Measurements from ENCODE around the gene MICOS13.
"Not testable (repeated sequence)": the region's sequence is repeated elsewhere in the genome, so short reads cannot be mapped to it uniquely, and the experiment has no call there.

MICOS13 gene, protein sequence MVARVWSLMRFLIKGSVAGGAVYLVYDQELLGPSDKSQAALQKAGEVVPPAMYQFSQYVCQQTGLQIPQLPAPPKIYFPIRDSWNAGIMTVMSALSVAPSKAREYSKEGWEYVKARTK

DNA sequence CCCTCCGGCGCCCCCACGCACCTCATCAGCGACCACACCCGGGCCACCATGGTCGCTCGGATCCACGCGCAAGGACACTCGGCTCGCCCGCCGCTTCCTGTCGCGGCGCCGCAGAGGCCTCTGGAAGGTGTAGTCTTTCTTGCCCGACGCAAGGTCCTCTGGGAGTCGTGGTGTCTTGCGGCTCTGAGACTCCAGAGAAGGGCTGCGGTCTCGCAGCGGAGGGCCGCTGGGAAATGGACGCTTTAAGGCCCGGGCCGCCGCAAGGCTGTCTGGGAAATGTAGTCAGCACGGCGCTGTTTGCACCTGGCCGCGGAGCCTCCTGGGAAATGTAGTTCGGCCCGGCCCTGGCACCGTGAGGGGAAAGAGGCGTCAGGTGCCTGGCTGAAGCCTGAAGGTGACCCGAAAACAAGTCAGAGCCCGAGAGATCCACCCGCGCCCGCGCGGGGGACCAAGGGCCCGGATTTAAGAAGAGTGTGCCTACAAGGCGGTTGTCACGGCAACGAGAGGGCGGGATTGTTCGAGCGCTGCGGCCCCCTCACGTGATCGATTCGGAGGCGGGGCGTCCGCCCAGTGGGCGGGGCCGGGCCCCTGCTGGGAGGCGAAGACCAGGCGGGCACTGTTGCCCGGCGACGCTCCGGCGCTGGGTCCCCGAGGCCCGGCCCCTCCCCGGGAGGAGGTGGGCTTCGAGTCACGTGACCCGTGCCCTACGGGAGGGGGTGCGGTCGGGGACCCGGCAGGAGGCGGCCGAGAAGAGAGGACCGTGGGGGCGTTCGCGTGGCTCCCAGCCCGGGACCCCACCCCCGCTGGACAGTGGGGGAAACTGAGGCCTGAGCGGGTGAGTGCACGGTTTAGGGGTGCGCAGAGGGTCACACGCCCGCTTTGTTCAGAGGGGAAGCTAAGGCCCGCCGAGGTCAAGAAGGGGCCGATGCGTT, at the start of gene MICOS13, which contains the start of gene HSD11B1L:
Gene MICOS13 (minus strand): TSS at position 80 of the 932 bp plus-strand sequence. CDS start 30 bp downstream, at position 50.
Gene HSD11B1L (plus strand): TSS at position 591 of the 932 bp plus-strand sequence. CDS start 3,806 bp downstream, outside the sequence.
- peak; percentile 98 for DNase-seq

DNA sequence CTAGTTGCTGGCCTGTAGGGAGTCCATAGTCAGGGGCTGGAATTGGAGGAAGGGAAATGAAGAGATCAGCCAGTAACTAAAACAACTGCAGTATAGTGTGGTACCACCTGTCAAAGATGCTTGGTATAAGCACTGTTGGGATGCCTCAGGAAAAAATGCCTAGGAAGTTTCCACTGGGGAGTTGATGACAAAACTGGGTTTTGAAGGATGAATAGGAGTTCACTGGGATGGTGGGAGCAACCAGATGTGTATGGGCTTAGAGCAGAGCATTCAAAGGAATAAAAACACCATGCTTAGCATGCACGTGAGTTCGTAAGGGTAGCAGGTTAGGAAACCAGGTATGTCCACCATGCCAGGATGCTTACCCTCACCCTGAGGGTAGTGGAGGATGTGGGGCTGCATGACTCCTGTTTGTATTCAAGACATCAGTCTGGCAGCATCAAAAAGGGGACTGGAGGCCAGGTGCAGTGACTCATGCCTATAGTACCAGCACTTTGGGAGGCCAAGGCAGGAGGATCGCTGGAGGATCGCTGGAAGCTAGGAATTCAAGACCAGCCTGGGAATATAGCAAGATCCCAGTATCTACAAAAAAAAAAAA, 47.2 kb upstream of the MICOS13 start:
- no peak for DNase-seq

DNA sequence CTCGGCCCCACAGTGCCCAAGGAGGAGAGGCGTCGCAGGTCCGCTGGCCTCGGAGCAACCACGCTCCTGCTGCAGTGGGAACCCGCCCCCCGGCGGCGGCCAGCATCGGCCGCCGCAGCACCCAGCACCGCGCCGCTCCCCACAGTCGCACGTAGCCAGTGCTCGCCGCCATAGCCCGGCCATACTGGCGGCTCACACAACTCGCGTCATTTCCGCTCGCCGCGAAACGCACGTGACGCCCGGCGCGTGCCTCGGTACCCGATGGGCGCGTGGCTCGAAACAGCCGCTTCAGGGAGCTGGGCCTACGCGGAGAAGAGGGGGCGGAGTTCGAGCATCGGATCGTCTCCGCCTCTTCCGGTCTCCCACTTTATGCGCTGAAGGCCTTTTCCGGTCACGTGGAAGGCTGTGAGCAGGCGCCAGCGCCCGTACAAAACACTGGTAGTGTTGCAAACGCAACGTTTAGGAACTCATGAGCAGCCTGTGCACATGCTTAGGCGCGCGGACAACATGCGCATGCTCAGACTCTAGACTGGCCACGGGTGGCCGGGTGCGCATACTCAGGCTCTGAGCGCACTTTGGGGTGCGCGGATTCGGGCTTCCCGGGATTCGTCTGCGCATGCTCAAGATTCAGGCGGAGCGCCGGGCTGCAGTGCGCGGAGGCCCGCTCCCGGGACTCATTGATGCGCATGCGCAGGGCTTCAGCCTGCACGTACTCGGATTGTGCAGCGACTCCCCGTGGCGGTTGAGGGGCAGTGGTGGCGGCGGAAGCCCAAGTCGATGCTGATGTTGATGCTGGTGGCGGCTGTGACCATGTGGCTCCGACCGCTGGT, 39.9 kb upstream of the MICOS13 start, which contains the start of the genes CATSPERD and LONP1:
Gene CATSPERD (plus strand): TSS at position 677 of the 830 bp plus-strand sequence. CDS start 101 bp downstream, at position 778.
Gene LONP1 (minus strand): TSS at position 186 of the 830 bp plus-strand sequence. CDS start 14 bp downstream, at position 172.
- DNase-seq, result peak; percentile 98

DNA sequence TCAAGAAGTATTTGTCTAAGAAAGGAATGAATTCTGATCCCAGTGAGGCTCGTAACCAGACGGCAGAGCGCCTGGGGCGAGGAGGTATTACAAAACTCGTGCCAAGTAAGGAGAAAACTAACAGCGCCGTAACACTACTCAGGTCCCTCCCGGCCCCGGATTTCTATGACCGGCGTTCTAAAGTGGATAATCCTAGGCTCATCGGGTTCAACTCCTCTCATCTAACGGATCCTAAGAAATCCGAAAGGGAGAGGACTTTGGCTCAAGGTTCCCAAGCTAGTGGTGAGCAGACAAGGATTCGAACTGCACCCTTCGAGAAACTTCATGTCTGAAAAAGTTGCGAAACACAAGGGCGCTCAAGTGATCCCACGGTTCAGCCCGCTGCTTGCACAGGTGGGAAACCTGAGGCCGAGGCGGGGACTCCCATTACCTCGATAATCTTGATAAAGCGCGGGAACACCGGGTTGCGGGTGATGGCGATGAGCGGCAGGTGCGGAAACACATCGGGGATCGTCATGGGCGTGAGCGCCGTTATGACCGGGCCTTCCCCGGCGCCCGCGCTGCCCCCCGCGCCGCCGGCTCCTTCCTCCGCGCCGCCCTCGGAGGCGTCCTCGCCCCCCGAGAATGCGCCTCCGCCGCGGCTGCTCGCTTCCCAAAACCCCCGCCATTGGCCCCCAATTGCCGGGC, 39.1 kb upstream of the MICOS13 start:
- DNase-seq, result no peak

DNA sequence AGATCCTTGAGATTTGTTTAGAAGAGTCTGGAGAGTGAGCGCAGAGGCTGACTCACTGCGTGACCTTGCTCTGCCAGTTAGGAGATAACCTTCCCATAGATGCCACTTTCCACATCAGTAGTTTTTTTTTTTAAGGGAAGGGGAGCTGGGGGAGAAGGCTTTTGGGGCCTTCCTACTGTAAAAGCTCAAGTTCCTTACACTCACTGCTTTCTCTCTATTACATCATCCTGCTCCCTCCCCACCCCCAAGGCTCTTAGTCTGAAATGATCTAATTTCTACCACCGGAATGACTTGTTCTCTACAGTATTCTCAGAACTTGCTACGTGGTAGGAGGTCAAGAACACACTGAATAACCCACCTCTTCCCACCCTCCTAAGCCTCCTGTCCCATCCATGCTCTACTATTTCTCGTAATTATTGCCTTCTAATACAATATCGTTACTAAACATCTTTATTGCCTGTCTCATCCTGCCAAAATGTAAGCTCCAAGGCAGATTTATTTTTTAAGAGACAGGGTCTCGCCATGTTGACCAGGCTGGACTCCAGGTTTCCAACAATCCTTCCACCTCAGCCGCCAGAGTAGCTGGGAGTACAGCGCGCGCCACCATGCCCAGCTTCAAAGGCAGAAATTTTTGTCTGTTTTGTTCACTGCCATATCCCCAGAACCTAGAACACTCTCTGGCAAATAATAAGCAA, 38.4 kb upstream of the MICOS13 start:
- peak; percentile 78 for DNase-seq

DNA sequence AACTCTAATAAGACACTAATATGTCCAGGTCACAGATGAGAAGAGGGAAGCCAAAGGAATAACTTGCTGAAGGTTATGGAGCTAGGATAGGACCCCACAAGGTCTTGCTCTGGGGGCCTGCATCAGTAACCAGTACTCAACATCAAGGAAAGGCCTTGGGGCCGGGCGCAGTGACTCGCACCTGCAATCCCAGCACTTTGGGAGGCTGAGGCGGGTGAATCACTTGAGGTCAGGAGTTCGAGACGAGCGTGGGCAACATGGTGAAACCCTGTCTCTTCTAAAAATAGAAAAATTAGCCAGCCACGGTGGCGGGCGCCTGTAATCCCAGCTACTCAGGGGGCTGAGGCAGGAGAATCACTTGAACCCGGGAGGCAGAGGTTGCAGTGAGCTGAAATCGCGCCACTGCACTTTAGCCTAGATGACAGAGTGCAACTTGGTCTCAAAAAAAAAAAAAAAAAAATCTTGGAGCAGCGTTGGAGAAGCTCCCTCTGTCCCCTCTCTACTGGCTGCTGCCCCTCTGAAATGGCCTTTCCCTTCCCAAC, 37.8 kb upstream of the MICOS13 start:
- peak; percentile 43 for DNase-seq

DNA sequence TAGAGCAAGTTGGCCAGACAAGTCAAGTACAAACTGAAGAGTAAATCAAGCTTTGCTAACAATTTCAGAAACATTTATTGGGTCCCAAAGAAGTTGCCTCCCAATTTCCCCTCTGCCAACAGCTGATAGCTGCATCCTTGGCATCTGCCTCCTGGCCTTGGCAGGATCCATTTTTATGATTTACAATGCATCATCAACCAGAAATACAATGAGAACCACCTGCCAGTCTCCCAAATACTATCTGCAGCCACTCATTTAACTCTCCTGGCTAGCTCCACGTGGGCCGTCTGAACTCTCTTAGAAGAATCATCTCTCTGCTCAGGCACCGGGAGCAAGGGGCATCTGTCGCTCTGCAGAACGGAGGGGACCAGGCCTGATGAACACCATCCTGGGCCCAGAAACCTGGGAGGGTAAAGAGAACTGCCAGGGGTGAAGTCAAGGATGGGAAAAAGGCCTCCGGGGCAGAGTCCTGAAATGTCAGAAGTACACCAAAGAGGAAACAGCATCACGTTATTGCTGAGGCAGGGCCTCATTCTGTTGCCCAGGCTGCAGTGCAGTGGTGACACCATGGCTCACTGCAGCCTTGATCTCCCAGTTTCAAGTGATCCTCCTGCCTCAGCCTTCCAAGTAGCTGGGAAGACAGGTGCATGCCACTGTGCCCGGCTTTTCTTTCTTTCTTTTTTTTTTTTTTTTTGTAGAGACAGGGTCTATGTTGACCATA, 37.1 kb upstream of the MICOS13 start:
- DNase-seq, result no peak

DNA sequence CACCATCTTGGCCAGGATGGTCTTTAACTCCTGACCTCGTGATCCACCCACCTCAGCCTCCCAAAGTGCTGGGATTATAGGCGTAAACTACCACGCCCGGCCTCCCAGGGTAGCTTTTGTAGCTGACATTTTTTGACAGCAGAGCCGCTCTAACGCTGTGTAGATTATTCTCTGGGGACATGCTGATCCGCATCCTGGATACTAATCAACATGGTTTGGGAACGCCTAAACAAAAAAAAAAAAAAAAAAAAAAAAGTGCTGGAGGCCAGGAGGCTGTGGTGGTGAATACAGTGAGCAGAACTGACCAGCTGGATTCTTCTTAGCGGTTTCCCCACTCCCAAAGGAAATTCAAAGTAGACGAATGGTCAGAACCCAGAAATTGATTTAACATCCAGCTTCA, 34.5 kb upstream of the MICOS13 start:
- no peak for DNase-seq

DNA sequence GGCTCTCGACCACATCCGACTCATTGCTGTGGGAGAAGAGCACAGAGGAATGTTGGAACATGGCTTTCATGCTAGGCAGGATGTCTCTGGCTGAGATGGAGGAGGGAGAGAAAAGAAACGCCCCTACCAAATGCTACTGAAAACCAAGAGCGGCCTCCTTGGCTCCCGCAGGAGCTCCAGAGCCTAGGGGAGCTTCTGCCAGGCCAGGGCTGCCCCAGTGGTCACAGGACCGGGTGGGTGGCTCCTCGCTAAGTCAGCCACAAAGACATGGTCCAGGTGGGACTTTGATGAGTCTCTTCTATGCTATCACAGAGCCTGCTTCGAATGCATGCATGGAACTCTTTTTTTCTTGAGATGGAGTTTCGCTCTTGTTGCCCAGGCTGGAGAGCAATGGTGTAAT, 32.9 kb upstream of the MICOS13 start:
- DNase-seq, result no peak

DNA sequence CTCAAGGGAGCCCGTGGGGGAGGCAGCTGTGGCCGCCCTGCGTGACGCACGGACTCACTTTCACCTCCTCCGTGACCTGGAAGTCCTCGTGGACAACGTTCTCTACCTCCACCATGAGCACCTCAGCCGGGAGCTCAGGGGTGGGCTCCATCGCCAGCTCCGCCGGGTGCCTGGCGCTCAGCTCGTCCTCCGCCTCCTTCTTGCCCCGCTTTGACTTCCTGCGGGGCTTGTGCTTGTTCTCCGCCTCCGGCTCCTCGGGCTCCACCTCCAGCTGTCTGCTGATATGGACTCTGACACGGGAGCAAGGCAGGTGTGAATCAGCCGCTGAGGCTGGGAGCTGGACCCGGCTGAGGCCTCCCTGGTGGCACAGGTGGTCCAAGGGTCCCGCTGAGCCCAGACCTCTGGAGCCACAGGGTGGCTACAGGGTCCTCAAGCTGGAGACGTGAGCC, 31.4 kb upstream of the MICOS13 start:
- no peak for DNase-seq

DNA sequence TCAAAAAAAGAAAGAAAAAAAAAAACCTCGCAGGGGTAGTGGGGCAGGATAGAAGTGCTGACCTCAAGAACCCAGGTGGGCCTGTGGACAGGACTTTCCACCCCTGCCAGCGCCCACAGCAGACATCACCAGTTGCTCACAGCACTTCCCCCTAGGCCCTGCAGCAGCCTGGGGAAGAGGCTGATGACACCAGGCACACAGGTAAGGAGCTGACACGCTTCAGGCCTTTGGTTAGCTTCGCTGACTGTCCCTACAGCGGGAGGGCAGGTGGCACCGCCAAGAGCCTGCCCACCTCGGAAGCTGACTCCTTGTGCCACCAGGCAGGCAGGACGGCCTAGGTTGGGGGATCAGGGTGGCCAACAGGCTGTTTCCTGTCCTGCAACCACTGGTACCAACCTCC, 30.7 kb upstream of the MICOS13 start:
- DNase-seq, result no peak

DNA sequence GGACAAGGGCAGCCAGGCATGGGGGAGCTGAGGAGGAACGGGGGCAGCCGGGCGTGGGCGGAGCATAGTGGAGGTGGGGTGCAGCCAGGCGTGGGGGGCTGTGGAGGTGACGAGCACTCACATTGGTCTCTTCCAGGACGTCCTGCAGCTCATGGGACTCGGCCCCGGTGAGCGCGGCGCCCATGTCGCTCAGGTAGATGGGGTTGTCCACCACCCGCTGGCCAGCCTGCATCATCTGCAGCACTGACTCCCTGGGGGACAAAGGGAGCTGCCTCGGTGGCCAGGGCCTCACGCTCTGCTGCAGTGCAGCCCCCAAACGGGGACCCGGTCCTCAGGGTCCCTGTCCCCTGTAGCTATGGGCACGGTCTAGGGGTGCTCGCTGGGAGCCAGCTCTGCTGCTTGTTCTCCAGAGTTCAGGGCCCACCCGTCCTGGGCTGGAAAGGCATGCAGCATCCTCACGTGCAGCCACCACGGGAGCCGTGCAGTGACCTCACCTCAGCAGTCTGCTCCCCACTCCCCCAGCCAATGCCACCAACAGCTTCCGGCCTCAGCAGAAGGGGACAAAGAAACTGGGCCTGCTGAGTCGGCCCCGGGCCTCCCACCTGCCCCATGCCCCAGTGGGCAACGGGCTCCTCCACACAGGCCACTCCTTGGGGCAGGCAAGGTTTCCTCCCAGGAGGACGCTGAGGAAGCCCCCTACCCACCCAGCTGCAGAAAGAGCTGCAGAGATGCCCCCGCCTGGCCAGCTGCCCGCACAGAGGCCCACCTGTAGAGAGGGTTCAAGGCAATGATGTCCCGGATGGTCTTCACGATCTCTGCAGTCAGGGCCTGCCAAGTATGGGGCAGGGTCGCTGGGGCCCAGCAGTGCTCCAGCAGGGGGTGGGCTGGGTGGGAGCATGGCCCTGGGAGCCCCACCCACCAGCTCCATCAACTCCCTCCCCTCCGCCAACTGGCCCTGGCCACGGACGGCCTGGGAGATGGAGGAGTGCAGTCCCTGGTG, 27.6 kb upstream of the MICOS13 start:
- DNase-seq, result no peak

DNA sequence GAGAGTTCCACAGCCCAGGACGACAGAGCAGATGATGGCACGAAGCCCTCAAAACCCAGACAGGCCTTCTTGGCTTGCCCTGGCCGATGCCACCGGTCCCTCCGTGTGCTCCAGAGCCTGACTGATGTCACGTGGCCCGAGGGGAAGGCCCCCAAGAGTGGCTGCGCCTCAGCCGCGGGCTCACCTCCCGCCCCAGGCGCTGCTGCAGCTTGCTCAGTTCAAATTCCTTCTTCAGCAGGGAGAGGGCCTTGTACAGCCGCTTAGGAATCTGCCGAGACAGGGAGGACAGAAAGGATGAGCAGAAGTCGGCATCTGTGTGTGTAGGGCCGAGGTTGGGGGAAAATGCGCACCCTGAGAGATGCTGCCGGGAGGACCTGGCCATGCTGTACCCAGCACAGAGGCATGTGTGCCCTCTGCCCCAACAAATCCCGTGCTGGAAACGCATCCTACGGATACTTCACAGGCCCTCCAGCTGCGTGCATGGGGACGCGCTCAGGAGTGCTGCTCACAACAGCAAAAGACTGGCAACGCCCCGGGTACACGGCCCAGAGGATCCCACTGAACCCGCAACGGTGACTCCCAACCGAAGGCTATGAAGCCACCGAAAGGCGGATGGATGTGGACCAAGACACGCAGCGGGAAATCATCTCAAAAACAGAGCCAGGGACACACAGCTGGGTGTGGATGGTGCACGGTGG, 26.7 kb upstream of the MICOS13 start:
- no peak for DNase-seq

DNA sequence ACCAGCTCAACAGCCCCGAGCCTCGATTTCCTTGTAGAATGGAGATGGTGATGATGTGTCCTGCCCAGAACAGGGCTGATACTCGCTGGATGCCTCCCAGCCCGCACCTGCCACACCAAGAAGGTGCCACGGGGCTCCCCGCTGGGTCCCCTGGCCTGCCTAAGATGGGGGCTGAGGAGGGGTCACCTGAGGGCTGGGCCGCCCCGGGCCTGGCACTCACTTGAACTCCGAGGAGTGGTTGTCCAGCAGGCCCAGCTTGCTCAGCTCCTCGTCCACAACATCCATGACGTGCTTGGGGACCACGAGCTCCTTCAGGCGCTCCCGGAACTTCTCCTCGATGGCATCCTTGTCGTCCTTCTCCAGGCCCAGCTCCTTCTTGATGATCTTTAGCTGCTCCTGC, 25.2 kb upstream of the MICOS13 start:
- no peak for DNase-seq

DNA sequence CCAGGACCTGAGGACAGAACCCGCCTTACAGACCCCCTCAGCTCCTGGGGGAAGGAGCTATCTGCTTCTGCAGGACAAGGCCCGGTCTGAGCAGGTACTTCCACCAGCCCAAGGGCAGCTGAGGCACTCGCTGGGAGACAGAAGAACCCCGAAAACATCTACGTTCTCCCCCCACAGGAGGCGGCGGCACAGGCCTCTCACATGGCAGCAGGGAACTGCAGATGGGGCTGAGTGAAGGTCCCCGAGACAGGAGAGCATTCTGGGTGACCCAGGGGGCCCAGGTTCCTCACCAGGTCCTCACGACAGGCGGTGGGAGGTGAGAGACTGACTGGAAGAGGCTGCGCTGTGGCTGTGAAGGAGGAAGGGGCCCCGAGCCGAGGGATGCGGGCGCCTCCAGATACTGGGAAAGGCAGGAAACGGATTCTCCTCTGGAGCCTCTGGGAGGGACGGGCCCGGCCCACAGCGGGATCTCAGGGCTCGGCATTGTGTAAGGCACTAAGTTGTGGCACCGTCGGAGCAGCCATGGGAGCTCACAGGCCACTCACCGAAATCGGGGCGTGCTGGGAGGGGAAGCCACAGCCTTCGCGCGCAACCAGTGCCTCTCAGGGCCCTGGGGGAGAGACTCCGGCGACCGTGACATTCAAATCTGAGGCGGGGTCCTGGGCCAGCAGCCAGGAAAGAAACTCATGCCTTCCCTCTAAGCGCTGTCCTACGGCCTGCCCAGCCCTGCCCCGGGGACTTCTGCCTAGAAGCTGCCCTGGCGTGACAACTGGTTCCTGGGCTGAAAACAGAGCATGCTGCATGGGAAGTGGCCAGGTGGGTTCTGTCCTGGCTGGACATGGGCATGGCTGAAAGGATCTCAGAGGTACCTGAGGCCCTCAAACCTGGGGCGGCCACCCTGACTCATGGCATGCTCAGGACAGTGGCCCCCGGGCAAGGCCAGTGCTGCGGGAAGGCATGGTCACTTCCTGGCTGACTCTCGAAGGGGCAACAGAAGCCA, 23.8 kb upstream of the MICOS13 start:
- no peak for DNase-seq

DNA sequence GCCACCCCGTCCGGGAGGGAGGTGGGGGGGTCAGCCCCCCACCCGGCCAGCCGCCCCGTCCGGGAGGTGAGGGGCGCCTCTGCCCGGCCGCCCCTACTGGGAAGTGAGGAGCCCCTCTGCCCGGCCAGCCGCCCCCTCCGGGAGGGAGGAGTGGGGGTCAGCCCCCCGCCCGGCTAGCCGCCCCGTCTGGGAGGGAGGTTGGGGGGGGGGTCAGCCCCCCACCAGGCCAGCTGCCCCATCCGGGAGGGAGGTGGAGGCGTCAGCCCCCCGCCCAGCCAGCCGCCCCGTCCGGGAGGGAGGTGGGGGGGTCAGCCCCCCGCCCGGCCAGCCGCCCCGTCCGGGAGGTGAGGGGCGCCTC, 21.7 kb upstream of the MICOS13 start:
- DNase-seq, result not testable (repeated sequence)

DNA sequence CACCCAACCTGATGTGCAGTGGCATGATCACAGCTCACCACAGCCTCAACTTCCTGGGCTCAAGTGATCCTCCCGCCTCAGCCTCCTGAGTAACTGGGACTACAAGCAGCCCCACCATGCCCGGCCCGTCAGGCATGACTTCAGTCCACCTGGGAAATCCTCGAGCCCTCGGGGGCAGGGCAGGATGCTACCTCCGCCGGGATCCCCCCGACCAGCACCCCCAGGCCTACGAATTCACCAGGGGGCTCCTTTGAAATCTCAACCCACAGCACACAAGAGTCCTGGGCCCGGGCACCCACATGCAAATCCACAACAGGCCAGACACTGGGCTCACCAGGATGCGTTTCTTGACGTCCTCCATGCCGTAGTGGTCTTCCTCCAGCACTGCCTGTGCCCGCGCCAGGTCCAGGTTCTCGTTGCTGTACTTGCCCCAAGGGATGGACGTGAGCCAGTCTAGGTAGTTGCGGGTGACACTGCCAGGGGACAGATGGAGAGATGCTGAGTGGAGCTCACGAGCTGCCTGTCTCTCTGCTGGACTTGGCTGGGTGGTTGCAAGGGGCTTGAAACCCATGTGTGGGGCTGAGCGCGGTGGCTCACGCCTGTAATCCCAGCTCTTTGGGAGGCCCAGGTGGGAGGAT, 20.3 kb upstream of the MICOS13 start:
- DNase-seq, result no peak

Measured in NCI-H226 (cell line).